Measurements from ENCODE around the gene NDST4. TPM values are rescaled to one million over a fixed set of nuclear protein-coding genes. Genes with fewer than 3 reads are reported as not detected.

The NDST4 gene
- total and polyA plus RNA-seq, 2 of the 13 experiments (the other 11 are each of a cell fraction or from before 2014, with no cell fraction given) = not detected

DNA sequence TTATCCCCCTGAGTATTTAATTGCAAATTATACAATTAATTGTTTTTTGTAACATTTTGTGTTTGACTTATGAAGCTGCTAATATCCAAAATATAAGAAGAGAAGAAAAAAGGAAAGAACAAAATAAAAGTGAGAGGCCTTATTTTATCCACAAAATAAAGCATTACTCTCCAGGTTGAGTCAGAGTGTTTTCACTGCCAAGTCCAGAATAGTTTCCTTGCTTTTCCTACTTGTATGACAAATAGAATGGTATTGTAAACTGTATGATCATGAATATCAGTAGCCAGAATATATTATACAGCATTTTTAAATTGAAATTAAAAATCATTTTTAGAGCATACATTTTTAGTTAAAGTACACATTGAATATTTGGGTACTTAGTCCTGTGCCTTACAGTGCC is 237.8 kb downstream of the NDST4 start:
- no peaks in the 10 kb centered on the region for H4K20me1 ChIP-seq (ENCODE audit: insufficient read depth, low read length)
- no peak overlapping the region for H2AFZ ChIP-seq (ENCODE audit: low read length)
- H3K4me2 ChIP-seq (ENCODE audit: low read depth, low read length) = no peak overlapping the region
- no peaks in the 10 kb centered on the region for H3K9me3 ChIP-seq (ENCODE audit: low read length)
- in situ Hi-C loops (cut with HindIII; ENCODE audit: extremely low pct_ligation_motif_present, low pct_unique_long_range_greater_than_20kb) = no loop called here
- no peak overlapping the region for H3K27ac ChIP-seq (ENCODE audit: extremely low read length, insufficient read depth, low read length)
- no TSS peak for BruUV-seq (replicated peaks)
- ChIA-PET POLR2A (no interaction called here), CTCF (ENCODE audit: low intra/inter-chr PET ratio, low total read pairs) (no interaction called here)
- H3K4me3 ChIP-seq (replicated peaks in 1 of 3; ENCODE audit: insufficient read depth in 1 of 3, low read depth in 2 of 3, low read length in 3 of 3) = no peak overlapping the region
- H3K27me3 ChIP-seq (ENCODE audit: control insufficient read depth in 1 of 2, insufficient read depth in 2 of 2, low read length in 2 of 2) = no peaks in the 10 kb centered on the region
- no peaks in the 10 kb centered on the region for H3K79me2 ChIP-seq (ENCODE audit: insufficient read depth, low read length)
- FAIRE-seq = no peak
- no peaks in the 10 kb centered on the region for H3K36me3 ChIP-seq (replicated peaks in 1 of 2; ENCODE audit: control insufficient read depth in 1 of 2, insufficient read depth in 2 of 2, low read length in 2 of 2)
- no peak for ATAC-seq
- intact Hi-C loops (cut with micrococcal nuclease; ENCODE audit: unreplicated experiment) = no loop called here
- no peaks in the 10 kb centered on the region for H3K4me1 ChIP-seq (ENCODE audit: insufficient read depth, low read length)
- no peak overlapping the region for H3K9ac ChIP-seq (ENCODE audit: insufficient read depth, low read depth, low read length)
- DNase-seq (ENCODE audit: low spot score) = no peak
- no peak for TF ChIP-seq ZZZ3 (CRISPR knock-in tag; IDR thresholded peaks at IDR 0.05; ENCODE audit: borderline replicate concordance)
- TF ChIP-seq, protein P1, sequence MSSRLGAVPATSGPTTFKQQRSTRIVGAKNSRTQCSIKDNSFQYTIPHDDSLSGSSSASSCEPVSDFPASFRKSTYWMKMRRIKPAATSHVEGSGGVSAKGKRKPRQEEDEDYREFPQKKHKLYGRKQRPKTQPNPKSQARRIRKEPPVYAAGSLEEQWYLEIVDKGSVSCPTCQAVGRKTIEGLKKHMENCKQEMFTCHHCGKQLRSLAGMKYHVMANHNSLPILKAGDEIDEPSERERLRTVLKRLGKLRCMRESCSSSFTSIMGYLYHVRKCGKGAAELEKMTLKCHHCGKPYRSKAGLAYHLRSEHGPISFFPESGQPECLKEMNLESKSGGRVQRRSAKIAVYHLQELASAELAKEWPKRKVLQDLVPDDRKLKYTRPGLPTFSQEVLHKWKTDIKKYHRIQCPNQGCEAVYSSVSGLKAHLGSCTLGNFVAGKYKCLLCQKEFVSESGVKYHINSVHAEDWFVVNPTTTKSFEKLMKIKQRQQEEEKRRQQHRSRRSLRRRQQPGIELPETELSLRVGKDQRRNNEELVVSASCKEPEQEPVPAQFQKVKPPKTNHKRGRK (CRISPR knock-in tag; IDR thresholded peaks at IDR 0.05) = no peak
- TF ChIP-seq ZNF460 (CRISPR knock-in tag; IDR thresholded peaks at IDR 0.05; ENCODE audit: borderline replicate concordance) = no peak
- no peak for TF ChIP-seq NCOA2 (CRISPR knock-in tag; IDR thresholded peaks at IDR 0.05)
- TF ChIP-seq NONO (IDR thresholded peaks at IDR 0.05) = no peak
- TF ChIP-seq NONO (CRISPR knock-in tag; conservative IDR thresholded peaks at IDR 0.05) = no peak
- TF ChIP-seq MAF1 (CRISPR knock-in tag; IDR thresholded peaks at IDR 0.05; ENCODE audit: borderline replicate concordance) = no peak
- TF ChIP-seq ZFY (CRISPR knock-in tag; IDR thresholded peaks at IDR 0.05) = no peak
- TF ChIP-seq, protein P2, sequence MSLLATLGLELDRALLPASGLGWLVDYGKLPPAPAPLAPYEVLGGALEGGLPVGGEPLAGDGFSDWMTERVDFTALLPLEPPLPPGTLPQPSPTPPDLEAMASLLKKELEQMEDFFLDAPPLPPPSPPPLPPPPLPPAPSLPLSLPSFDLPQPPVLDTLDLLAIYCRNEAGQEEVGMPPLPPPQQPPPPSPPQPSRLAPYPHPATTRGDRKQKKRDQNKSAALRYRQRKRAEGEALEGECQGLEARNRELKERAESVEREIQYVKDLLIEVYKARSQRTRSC (CRISPR knock-in tag; IDR thresholded peaks at IDR 0.05; ENCODE audit: low read depth) = no peak
- no peak for TF ChIP-seq CREM (IDR thresholded peaks at IDR 0.05)
- no peak for TF ChIP-seq CREM (CRISPR knock-in tag; IDR thresholded peaks at IDR 0.05)
- TF ChIP-seq, protein P3, sequence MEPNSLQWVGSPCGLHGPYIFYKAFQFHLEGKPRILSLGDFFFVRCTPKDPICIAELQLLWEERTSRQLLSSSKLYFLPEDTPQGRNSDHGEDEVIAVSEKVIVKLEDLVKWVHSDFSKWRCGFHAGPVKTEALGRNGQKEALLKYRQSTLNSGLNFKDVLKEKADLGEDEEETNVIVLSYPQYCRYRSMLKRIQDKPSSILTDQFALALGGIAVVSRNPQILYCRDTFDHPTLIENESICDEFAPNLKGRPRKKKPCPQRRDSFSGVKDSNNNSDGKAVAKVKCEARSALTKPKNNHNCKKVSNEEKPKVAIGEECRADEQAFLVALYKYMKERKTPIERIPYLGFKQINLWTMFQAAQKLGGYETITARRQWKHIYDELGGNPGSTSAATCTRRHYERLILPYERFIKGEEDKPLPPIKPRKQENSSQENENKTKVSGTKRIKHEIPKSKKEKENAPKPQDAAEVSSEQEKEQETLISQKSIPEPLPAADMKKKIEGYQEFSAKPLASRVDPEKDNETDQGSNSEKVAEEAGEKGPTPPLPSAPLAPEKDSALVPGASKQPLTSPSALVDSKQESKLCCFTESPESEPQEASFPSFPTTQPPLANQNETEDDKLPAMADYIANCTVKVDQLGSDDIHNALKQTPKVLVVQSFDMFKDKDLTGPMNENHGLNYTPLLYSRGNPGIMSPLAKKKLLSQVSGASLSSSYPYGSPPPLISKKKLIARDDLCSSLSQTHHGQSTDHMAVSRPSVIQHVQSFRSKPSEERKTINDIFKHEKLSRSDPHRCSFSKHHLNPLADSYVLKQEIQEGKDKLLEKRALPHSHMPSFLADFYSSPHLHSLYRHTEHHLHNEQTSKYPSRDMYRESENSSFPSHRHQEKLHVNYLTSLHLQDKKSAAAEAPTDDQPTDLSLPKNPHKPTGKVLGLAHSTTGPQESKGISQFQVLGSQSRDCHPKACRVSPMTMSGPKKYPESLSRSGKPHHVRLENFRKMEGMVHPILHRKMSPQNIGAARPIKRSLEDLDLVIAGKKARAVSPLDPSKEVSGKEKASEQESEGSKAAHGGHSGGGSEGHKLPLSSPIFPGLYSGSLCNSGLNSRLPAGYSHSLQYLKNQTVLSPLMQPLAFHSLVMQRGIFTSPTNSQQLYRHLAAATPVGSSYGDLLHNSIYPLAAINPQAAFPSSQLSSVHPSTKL (CRISPR knock-in tag; IDR thresholded peaks at IDR 0.05) = no peak
- no peak for TF ChIP-seq FOXM1 (CRISPR knock-in tag; IDR thresholded peaks at IDR 0.05)
- TF ChIP-seq ZNF207 (IDR thresholded peaks at IDR 0.05; ENCODE audit: borderline replicate concordance) = no peak
- no peak for TF ChIP-seq AHR (CRISPR knock-in tag; IDR thresholded peaks at IDR 0.05)
- no peak for TF ChIP-seq ZC3H4 (CRISPR knock-in tag; IDR thresholded peaks at IDR 0.05; ENCODE audit: borderline replicate concordance)
- no peak for TF ChIP-seq ZNF772 (CRISPR knock-in tag; IDR thresholded peaks at IDR 0.05)
- TF ChIP-seq ZNF572 (CRISPR knock-in tag; IDR thresholded peaks at IDR 0.05) = no peak
